Measurements from ENCODE around the gene ANO8. TPM values are rescaled to one million over a fixed set of nuclear protein-coding genes. Genes with fewer than 3 reads are reported as not detected.

The ANO8 gene
- total and polyA plus RNA-seq, 2 of the 13 experiments (the other 11 are each of a cell fraction or from before 2014, with no cell fraction given) = 1.8 to 3.5 TPM

DNA sequence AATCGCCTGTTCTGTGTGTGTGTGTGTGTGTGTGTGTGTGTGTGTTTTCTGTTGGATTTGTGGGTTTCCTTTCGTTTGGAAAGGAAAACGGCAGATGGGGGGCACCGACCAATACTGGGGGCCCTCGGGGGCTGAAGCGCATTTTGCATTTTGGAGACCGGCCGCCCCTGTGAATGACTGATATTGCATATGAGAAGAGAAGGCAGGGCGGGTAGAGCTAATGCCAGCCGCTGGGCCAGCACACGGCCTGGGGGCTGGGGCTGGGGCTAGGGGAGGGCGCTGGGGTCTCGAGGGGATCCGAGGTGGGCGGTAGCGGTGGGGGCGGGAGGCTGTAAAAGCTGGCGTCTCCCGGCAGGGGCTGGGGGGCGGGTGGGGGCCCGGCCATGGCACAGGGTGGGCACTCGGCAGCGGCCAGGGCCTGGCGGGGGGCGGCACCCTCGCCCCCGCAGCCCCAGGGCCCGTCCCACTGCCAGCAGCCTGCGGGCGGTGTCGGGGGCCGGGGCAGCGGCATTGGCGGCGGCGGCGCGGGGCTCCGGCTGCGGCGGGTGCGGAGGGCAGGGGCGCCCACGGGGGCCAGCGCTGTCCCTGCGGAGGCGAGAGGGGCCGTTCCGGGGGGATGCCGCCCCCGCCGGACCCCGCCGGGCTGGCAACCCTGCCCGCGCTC, 11.2 kb downstream of the ANO8 start (continued):
- TF ChIP-seq, protein P1, sequence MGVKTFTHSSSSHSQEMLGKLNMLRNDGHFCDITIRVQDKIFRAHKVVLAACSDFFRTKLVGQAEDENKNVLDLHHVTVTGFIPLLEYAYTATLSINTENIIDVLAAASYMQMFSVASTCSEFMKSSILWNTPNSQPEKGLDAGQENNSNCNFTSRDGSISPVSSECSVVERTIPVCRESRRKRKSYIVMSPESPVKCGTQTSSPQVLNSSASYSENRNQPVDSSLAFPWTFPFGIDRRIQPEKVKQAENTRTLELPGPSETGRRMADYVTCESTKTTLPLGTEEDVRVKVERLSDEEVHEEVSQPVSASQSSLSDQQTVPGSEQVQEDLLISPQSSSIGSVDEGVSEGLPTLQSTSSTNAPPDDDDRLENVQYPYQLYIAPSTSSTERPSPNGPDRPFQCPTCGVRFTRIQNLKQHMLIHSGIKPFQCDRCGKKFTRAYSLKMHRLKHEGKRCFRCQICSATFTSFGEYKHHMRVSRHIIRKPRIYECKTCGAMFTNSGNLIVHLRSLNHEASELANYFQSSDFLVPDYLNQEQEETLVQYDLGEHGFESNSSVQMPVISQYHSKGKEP (CRISPR knock-in tag; IDR thresholded peaks at IDR 0.05) = no peak
- TF ChIP-seq WIZ (CRISPR knock-in tag; IDR thresholded peaks at IDR 0.05) = no peak

DNA sequence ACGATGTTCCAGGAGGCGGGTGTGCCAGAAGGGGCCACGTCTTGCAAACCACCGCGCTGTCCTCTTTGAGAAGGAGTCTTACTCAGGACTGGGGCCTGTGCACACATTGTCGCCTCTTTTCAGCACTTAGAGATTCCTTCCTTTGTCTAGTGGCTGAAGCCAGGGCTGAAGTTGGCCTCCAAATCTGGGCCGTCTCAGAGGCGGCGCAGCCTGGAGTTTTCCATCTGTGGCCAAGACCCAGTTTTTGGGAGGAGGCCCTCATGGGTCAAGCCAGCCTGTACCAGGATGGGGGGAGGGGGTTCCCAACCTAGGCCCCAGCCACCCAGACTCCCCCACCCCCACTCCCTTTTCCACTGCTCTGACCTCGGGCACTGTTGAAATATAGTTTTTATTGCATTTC, 11.8 kb downstream of the ANO8 start:
- Histone ChIP-seq H4K20me1 (ENCODE audit: insufficient read depth, low read length) (no peaks in the 10 kb centered on the region), H2AFZ (ENCODE audit: low read length) (no peak overlapping the region), H3K36me3 (replicated peaks in 1 of 2; ENCODE audit: control insufficient read depth in 1 of 2, insufficient read depth in 2 of 2, low read length in 2 of 2) (peaks cover 7 to 25% of the 10 kb centered on the region in 2 experiments; a peak in 3 of 5 replicates), H3K4me2 (ENCODE audit: low read depth, low read length) (no peak overlapping the region), H3K27me3 (ENCODE audit: control insufficient read depth in 1 of 2, insufficient read depth in 2 of 2, low read length in 2 of 2) (no peaks in the 10 kb centered on the region), H3K9ac (ENCODE audit: insufficient read depth, low read depth, low read length) (no peak overlapping the region), H3K4me3 (replicated peaks in 1 of 3; ENCODE audit: insufficient read depth in 1 of 3, low read depth in 2 of 3, low read length in 3 of 3) (no peak overlapping the region), H3K79me2 (ENCODE audit: insufficient read depth, low read length) (no peaks in the 10 kb centered on the region), H3K9me3 (ENCODE audit: low read length) (no peaks in the 10 kb centered on the region), H3K4me1 (ENCODE audit: insufficient read depth, low read length) (no peaks in the 10 kb centered on the region), H3K27ac (ENCODE audit: extremely low read length, insufficient read depth, low read length) (no peak overlapping the region)
- in situ Hi-C loops (cut with HindIII; ENCODE audit: extremely low pct_ligation_motif_present, low pct_unique_long_range_greater_than_20kb) = no loop called here
- no peak for ATAC-seq
- intact Hi-C loops (cut with micrococcal nuclease; ENCODE audit: unreplicated experiment) = no loop called here
- CTCF ChIA-PET (ENCODE audit: low intra/inter-chr PET ratio, low total read pairs) = no interaction called here
- no TSS peak for BruUV-seq (replicated peaks)
- WGBS (ENCODE audit: low lambda C conversion rate) = 96% methylated on average over 10 of the region's 10 CpGs
- no peak for FAIRE-seq
- POLR2A ChIA-PET = interaction anchor here (1.3 kb wide), 1 partner anchor 10 kb away, joined by 3 read pairs; no protein-coding TSS in a partner anchor
- DNase-seq (ENCODE audit: low spot score) = no peak
- TF ChIP-seq ZNF891 (CRISPR knock-in tag; IDR thresholded peaks at IDR 0.05) (no peak), SIX1 (CRISPR knock-in tag; IDR thresholded peaks at IDR 0.05; ENCODE audit: borderline replicate concordance) (no peak), ZNF484 (CRISPR knock-in tag; IDR thresholded peaks at IDR 0.05; ENCODE audit: borderline replicate concordance, low read depth) (no peak), STAT5B (CRISPR knock-in tag; IDR thresholded peaks at IDR 0.05) (no peak), ZNF550 (CRISPR knock-in tag; IDR thresholded peaks at IDR 0.05; ENCODE audit: borderline replicate concordance) (no peak), DPF2 (CRISPR knock-in tag; IDR thresholded peaks at IDR 0.05; ENCODE audit: borderline replicate concordance, low read depth) (no peak), NONO (IDR thresholded peaks at IDR 0.05) (no peak), NONO (CRISPR knock-in tag; conservative IDR thresholded peaks at IDR 0.05) (no peak), FOXM1 (CRISPR knock-in tag; IDR thresholded peaks at IDR 0.05) (no peak), RFXANK (CRISPR knock-in tag; IDR thresholded peaks at IDR 0.05) (no peak), ZNF83 (CRISPR knock-in tag; IDR thresholded peaks at IDR 0.05; ENCODE audit: borderline replicate concordance) (no peak), FOXP1 (IDR thresholded peaks at IDR 0.05) (no peak), FOXP1 (CRISPR knock-in tag; IDR thresholded peaks at IDR 0.05) (no peak)
- TF ChIP-seq, protein P2, sequence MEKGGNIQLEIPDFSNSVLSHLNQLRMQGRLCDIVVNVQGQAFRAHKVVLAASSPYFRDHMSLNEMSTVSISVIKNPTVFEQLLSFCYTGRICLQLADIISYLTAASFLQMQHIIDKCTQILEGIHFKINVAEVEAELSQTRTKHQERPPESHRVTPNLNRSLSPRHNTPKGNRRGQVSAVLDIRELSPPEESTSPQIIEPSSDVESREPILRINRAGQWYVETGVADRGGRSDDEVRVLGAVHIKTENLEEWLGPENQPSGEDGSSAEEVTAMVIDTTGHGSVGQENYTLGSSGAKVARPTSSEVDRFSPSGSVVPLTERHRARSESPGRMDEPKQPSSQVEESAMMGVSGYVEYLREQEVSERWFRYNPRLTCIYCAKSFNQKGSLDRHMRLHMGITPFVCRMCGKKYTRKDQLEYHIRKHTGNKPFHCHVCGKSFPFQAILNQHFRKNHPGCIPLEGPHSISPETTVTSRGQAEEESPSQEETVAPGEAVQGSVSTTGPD (CRISPR knock-in tag; IDR thresholded peaks at IDR 0.05) = no peak
- TF ChIP-seq, protein P3, sequence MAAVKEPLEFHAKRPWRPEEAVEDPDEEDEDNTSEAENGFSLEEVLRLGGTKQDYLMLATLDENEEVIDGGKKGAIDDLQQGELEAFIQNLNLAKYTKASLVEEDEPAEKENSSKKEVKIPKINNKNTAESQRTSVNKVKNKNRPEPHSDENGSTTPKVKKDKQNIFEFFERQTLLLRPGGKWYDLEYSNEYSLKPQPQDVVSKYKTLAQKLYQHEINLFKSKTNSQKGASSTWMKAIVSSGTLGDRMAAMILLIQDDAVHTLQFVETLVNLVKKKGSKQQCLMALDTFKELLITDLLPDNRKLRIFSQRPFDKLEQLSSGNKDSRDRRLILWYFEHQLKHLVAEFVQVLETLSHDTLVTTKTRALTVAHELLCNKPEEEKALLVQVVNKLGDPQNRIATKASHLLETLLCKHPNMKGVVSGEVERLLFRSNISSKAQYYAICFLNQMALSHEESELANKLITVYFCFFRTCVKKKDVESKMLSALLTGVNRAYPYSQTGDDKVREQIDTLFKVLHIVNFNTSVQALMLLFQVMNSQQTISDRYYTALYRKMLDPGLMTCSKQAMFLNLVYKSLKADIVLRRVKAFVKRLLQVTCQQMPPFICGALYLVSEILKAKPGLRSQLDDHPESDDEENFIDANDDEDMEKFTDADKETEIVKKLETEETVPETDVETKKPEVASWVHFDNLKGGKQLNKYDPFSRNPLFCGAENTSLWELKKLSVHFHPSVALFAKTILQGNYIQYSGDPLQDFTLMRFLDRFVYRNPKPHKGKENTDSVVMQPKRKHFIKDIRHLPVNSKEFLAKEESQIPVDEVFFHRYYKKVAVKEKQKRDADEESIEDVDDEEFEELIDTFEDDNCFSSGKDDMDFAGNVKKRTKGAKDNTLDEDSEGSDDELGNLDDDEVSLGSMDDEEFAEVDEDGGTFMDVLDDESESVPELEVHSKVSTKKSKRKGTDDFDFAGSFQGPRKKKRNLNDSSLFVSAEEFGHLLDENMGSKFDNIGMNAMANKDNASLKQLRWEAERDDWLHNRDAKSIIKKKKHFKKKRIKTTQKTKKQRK (IDR thresholded peaks at IDR 0.05; ENCODE audit: low read length) = no peak
